COLO668 (cell line): ENCODE results near the gene RAD51B.

Source experiments
- DNase-seq: peaks from one replicate; lab custom pipeline; 2025; ENCODE audit not compliant: unreplicated experiment; lab: John Stamatoyannopoulos, UW

Gene RAD51B

GRCh38 chr14:68492381-68493151 lies 673.0 kb downstream of the RAD51B start:
- DNase-seq, result no peak

GRCh38 chr14:68493152-68493911 lies 673.8 kb downstream of the RAD51B start:
- no peak for DNase-seq

GRCh38 chr14:68495101-68496039 lies 675.8 kb downstream of the RAD51B start:
- DNase-seq, result no peak

GRCh38 chr14:68497011-68497410 lies 677.4 kb downstream of the RAD51B start:
- DNase-seq, result no peak

GRCh38 chr14:68499451-68499850 lies 679.9 kb downstream of the RAD51B start:
- DNase-seq, result no peak

GRCh38 chr14:68501171-68501570 lies 681.6 kb downstream of the RAD51B start:
- no peak for DNase-seq

GRCh38 chr14:68501614-68502052 lies 682.1 kb downstream of the RAD51B start:
- no peak for DNase-seq

- no peak for DNase-seq
These were observed 682.7 kb downstream of the RAD51B start for GRCh38 chr14:68502230-68502629.

- no peak for DNase-seq
These were observed 683.7 kb downstream of the RAD51B start for GRCh38 chr14:68503186-68503825.

- no peak for DNase-seq
These were observed 685.3 kb downstream of the RAD51B start for GRCh38 chr14:68504861-68505260.

GRCh38 chr14:68506021-68506644 lies 686.6 kb downstream of the RAD51B start:
- DNase-seq, result no peak

- no peak for DNase-seq
These were observed 687.3 kb downstream of the RAD51B start for GRCh38 chr14:68506645-68507419.

GRCh38 chr14:68507544-68508081 lies 688.0 kb downstream of the RAD51B start:
- DNase-seq, result no peak

GRCh38 chr14:68508581-68508980 lies 689.0 kb downstream of the RAD51B start:
- no peak for DNase-seq

GRCh38 chr14:68509188-68509983 lies 689.8 kb downstream of the RAD51B start:
- no peak for DNase-seq

- DNase-seq, result no peak
These were observed 690.9 kb downstream of the RAD51B start for GRCh38 chr14:68510201-68511128.
